HG02973 (cell line): Measurements from ENCODE around the gene PRR32.
"Not testable (repeated sequence)": the region's sequence is repeated elsewhere in the genome, so short reads cannot be mapped to it uniquely, and the experiment has no call there.

Experiments used
- ATAC-seq: cut with Tn5 transposase; IDR thresholded peaks from one replicate; pipeline ENCODE4 v1.9.1; 2021; ENCODE audit warnings: moderate library complexity; ENCODE audit not compliant: unreplicated experiment

The PRR32 gene, protein sequence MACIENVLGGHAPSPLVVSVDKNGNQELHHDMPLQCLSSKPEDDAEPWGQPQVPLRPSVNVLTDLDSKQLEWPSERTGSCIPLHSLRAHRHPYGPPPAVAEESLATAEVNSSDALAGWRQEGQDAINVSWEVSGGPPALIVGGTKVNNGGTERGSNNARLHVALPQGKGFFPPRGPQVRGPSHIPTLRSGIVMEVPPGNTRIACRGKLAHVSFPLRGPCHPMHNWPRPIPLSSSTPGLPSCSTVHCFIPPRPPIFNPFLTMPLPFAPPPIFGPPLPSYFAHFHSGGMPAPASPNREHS

DNA sequence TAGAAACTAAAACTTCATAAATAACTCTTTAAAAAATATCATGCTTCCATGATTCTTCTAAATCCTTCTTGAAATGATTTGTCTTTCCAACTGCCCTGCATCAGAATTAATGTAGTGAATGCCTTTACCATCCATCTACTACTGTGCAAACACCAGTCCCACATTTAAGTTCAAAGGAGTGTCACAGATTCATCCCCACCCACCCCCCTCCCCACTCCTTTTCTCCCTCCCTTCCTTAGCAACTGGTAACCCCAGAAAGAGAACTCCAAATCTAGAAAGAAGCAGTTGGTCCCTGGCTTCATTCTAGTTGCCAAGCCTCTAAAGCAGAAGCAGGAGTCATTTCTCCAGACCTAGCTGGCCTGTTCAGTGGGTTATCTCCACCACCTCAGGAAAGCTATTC lies at the start of gene PRR32:
TSS of gene PRR32 (plus strand) at position 301 of the 400 bp plus-strand sequence. CDS start 115 bp downstream, outside the sequence.
- ATAC-seq: no peak

DNA sequence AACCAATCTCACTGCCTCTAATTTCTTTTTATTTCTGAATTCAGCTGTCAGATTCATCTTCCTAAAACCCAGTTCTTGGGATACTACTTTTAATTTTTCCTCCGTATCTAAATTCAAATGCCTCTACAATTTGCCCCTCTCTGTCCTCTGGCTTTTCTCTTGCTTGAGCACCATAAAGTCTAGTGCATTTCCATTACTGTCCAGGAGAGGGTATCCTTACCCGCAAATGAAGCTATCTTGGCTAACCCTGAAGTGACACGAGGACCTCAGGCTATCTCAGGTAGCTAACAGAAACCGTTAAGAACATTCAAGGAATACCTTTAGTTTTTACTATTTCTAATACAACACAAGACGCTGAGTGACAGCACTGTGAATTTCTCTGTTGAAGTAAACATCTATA lies 49.4 kb upstream of the PRR32 start:
- ATAC-seq: no peak

DNA sequence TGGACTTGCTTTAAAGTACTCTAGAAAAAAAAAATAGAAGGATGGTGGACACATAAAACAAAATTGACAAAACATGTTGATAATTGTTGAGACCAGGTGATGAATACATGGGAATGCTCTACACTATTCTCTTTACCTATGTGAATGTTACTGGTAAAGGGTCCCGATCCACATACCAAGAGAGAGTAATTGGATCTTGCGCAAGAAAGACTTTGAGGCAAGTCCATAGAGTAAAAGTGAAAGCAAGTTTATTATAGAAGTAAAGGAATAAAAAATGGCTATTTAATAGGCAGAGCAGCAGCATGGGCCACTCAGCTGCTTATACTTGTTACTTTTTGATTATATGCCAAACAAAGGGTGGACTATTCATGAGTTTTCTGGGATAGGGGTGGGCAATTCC lies 34.0 kb upstream of the PRR32 start:
- no peak for ATAC-seq

DNA sequence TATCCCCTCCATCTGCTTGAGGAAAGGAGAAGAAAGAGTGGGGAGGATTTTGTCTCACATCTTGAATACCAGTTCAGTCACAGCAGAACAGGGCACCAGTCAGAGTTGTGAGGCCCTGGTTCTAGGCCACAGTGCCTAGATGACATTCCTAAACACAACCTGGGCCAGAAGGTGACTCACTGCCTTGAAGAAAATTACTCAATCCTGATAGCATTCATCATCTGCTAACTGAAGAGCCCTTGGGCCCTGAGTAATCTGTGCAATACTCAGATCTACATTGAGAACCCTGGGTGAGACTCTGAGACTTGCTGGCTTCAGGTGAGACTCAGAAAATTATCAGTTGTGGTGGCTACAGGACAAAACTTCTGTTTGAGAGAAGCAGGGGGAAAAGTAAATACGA lies 20.5 kb upstream of the PRR32 start:
- no peak for ATAC-seq

DNA sequence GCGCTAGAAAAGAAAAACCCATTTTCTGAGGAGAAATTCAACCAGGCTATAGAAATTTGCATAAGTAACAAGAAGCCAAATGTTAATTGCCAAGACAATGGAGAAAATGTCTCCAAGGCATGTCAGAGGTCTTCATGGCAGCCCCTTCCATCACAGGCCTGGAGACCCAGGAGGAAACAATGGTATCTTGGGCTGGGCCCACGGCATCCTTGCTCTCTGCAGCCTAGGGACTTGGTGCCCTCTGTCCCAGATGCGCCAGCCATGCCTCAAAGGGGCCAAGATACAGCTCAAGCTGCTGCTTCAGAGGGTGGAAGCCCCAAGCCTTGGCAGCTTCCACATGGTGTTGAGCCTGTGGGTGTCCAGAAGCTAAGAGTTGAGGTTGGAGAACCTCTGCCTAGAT lies 12.7 kb upstream of the PRR32 start:
- not testable (repeated sequence) for ATAC-seq

DNA sequence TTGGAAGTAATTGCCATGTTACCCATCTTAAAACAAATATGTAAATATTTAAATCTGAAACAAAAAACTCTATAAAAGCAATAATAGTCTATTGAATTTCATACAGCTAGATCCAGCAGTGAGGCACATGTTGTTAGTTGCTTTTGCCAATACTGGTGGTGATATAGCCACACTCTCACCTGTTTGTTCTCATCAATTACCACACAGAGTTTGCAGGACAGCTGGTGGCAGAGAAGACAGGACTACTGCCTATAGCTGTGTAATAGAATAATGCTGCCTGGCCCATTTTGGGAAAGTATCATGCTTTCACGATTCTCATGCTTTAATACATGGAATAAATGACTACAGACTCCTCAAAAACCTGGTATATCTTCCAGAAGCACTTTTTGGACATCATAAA lies 3.7 kb upstream of the PRR32 start:
- ATAC-seq: no peak

DNA sequence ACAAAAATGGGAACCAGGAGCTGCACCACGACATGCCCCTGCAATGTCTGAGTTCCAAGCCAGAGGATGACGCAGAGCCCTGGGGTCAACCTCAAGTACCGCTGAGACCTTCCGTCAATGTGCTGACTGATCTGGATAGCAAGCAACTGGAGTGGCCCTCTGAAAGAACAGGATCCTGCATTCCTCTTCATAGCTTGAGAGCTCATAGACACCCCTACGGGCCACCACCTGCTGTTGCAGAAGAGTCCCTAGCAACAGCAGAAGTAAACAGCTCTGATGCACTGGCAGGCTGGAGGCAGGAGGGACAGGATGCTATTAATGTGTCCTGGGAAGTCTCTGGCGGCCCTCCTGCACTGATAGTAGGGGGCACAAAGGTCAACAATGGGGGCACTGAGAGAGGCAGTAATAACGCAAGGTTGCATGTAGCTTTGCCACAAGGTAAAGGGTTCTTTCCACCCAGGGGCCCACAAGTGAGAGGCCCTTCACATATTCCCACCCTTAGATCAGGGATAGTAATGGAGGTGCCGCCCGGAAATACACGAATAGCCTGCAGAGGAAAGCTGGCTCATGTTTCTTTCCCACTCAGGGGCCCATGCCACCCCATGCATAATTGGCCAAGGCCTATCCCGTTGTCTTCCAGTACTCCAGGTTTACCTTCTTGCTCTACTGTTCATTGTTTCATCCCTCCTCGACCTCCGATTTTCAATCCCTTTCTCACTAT lies 1.3 kb downstream of the PRR32 start:
- ATAC-seq: no peak

DNA sequence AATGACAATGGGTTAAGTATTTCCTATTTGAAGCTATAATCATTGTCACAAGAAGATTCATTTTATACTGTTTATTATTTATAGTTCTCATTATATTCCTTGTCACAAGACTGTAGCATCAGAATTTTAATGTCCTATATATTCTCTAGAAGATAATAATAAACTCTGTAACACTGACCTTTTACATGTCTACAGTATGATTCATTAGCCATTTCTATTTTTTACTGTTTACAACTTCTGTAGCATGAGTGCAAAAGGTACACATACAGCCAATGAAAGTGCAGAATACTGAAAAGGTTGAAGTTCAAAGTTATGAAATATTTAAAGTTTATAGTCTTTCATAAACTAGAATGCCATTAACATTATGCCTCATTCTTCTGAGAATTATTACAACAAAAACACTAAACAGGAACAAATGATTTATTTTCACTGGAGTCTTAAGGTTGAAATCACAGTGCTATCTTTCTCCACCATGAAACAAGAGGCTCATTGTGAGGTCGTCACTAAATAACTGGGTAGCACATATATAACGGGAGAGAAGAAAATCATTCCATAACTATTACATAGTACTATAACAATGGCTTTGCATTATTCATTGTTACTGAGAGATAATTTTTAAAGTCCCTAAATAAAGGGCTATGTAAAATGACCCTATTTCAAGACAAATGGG lies 4.9 kb downstream of the PRR32 start:
- ATAC-seq: no peak

DNA sequence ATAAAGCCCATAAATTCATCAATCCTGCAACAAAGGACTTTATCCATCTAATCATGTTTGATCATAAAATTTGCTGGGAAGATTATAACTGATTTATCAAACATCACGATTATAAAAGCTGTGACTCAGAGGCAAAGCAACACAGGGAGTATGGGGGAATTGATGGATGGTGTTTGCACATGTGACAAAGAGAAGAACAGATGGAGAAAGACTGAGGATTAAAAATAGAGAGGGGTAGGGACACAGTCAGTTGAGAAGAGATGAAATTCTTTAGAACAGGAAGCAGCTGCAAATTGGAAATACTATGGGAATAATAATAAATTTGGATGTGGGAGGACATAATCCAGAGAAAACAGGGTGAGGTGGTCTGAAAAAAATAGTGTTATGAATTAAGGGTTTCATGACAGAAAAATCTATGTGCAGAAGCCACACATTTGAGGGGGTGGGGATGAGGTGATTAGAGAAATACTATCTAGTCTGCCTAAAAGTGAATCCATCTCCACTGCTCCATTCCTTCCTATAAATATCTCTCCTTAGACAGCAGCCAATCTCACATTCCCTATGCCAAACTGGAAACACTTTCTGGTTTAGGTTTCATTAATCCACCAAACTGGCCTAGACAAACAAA lies 6.2 kb downstream of the PRR32 start:
- no peak for ATAC-seq

DNA sequence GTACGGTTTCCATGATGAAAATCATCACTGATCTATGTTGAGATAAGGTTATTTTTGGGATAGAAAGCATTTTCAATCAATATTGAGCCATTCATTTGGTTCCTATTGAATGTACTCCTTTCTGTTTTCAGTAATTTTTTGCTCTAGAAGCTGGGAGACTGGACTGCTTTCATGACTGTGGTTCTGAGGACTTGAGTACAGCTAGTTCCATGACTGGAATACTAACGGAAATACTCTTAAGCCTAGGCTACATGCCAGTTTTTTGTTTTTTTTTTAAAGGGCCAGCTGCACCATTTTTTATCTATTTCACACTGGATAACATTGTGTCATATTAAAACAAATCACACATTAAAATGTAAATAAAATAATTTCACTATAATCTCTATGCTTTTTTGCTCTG lies 16.7 kb downstream of the PRR32 start:
- no peak for ATAC-seq

DNA sequence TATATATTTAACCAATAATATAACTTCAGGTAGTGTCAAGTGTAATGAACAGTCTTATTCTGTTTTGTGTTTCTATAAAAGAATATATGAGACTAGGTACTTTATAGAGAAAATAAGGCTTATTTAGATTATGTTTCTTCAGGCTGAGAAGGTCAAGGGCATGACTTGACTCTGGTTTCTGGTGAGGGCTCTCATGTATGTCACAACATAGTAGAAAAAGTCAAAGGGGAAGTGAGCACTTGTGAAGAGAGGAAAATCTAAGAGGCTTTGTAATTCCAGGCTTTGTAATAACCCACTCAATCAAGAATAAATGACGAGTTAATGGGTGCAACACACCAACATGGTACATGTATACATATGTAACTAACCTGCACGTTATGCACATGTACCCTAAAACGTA lies 27.6 kb downstream of the PRR32 start:
- no peak for ATAC-seq

DNA sequence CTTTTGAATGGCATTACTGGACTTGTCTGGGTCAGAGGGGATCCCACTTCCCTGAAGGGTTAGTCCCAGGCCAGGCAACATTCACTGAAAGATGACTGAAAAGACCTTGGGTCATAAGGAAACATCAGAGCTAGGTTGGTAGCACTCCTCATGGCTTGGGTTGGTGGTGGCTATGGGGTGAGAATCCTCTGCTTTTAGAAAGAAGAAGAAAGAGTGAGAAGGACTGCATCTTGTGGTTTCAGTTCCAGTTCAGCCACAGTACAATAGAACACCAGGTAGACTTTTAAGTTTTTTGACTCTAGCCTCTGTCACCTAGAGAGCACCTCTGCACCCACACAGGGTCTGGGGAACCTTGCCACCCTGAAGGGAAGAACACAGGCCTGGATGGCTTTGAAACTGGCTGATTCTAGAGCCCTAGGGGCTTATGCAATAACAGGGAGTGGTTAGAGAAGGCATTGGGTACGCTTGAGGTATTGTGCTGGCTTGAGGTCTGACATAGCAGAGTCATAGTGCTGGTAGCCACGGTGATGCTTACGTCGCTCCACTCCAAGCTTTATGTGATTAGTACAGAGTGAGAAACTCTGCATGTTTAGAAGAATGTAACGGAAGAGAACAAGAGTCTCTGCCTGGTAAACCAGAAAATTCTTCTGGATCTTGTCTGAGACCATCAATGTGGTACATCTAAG lies 36.5 kb downstream of the PRR32 start:
- ATAC-seq: no peak
